Erythroblast (primary cell): ENCODE measurements around the gene LCOR.

Source experiments
- GATA1 ChIP-seq: IDR thresholded peaks from 2 replicates; pipeline ENCODE4 v1.6.1; 2011; ENCODE audit warnings: low read depth, mild to moderate bottlenecking, control low read depth, low read length, moderate library complexity
- POLR2A ChIP-seq: IDR thresholded peaks from 2 replicates; pipeline ENCODE4 v1.6.1; 2011; ENCODE audit warnings: mild to moderate bottlenecking, low read length

DNA sequence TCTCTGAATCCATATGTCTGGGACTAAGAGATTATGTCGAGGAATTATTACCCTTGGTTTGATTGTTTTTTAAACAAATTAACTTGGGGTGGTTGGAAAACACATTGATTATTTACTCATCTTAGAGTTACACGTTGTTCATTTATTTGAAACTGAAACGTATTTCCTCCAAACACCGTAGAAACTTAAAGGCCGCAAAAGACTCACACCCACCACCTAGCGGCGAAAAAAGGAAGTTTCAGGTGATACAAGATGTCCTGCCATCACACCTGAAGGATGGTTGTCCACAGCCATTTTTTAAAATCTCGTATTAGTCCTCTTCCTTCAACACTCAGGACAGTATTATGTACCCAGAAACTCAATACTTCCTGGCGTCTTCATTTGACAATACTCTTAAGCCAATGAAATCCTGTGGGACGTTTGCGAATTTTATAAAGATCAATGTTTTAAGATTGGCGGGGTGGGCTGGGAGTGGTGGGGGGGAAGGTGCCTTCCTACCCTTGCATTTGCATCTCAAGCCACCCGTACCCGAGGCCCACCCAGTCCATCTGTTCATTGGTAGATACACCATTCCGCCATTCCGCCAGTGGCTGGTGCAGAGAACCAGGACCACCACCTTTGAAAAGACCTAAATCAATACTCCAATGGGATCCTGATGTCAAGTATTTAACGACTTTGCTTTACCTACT is 1.4 kb upstream of the LCOR start:
- TF ChIP-seq POLR2A = no peak
- no peak for TF ChIP-seq GATA1
